SU-DHL-6 (cell line): ENCODE data around the gene C19orf85.
"Not testable (repeated sequence)": the region's sequence is repeated elsewhere in the genome, so short reads cannot be mapped to it uniquely, and the experiment has no call there.

Experiments used
- H2AFZ ChIP-seq: fragments of 200-600 bp; sonication (generic); 2 replicates; pipeline ENCODE4 v1.6.1; 2014; ENCODE audit warnings: low read depth, mild to moderate bottlenecking, moderate library complexity, mixed read lengths, antibody characterized with exemption, low read length; ENCODE audit not compliant: severe bottlenecking
- H3F3A ChIP-seq: fragments of 200-600 bp; shearing (Covaris generic); 2 replicates; pipeline ENCODE4 v1.6.0; 2016; ENCODE audit warnings: antibody characterized with exemption, mild to moderate bottlenecking; ENCODE audit not compliant: insufficient read depth
- H3K27ac ChIP-seq: fragments of 200-600 bp; sonication (generic); 2 replicates; pipeline ENCODE4 v1.5.1; 2016; ENCODE audit warnings: low read depth, mild to moderate bottlenecking, low read length, moderate library complexity, mixed read lengths
- H3K27me3 ChIP-seq: fragments of 200-600 bp; sonication (generic), shearing (Covaris generic); 2 replicates; pipeline ENCODE4 v1.6.0; 2014; ENCODE audit warnings: mild to moderate bottlenecking, low read length
- H3K36me3 ChIP-seq: fragments of 200-600 bp; sonication (generic); 2 replicates; pipeline ENCODE4 v1.6.1; 2014; ENCODE audit warnings: mild to moderate bottlenecking, low read length, mixed read lengths
- H3K4me2 ChIP-seq: fragments of 300-600, 200-600 bp; shearing (Covaris generic), sonication (generic); 2 replicates; pipeline ENCODE4 v1.6.0; 2014; ENCODE audit warnings: low read length, low read depth, mild to moderate bottlenecking; ENCODE audit not compliant: poor library complexity, severe bottlenecking
- H3K4me3 ChIP-seq: fragments of 200-600 bp; sonication (generic); 2 replicates; pipeline ENCODE4 v1.5.1; 2014; ENCODE audit warnings: antibody characterized with exemption, low read length, mild to moderate bottlenecking, mixed read lengths; ENCODE audit not compliant: insufficient read depth, poor library complexity, severe bottlenecking
- H3K79me2 ChIP-seq: fragments of 200-600 bp; sonication (generic); 2 replicates; pipeline ENCODE4 v1.6.1; 2014; ENCODE audit warnings: mild to moderate bottlenecking, low read length, moderate library complexity; ENCODE audit not compliant: insufficient read depth
- H3K9ac ChIP-seq: fragments of 200-600 bp; sonication (generic); 2 replicates; pipeline ENCODE4 v1.7.0; 2014; ENCODE audit warnings: mild to moderate bottlenecking, low read length
- H3K9me2 ChIP-seq: fragments of 200-600 bp; sonication (generic); replicated peaks from 2 replicates; pipeline ENCODE4 v1.6.1; 2014; ENCODE audit warnings: low read length; ENCODE audit not compliant: insufficient read depth
- H3K9me3 ChIP-seq: fragments of 200-600 bp; sonication (generic); 2 replicates; pipeline ENCODE4 v1.6.1; 2014; ENCODE audit warnings: low read length, mixed read lengths; ENCODE audit not compliant: insufficient read depth
- H4K20me1 ChIP-seq: fragments of 200-600 bp; sonication (generic); 2 replicates; pipeline ENCODE4 v1.6.1; 2014; ENCODE audit warnings: low read depth, mild to moderate bottlenecking, antibody characterized with exemption, low read length, moderate library complexity, mixed read lengths
- EZH2phosphoT487 ChIP-seq: fragments of 200-600 bp; sonication (generic), shearing (Covaris generic); conservative IDR thresholded peaks from 2 replicates; pipeline ENCODE4 v1.6.1; 2018; ENCODE audit warnings: mild to moderate bottlenecking, antibody characterized with exemption, low read length, moderate library complexity, mixed read lengths
- TF ChIP-seq, protein P1 (sequence below): fragments of 200-600 bp; sonication (generic); IDR thresholded peaks from one replicate; pipeline ENCODE4 v1.5.1; 2017; ENCODE audit warnings: antibody characterized with exemption, mild to moderate bottlenecking, low read length, moderate library complexity; ENCODE audit not compliant: insufficient read depth, poor library complexity, severe bottlenecking

Gene C19orf85

DNA sequence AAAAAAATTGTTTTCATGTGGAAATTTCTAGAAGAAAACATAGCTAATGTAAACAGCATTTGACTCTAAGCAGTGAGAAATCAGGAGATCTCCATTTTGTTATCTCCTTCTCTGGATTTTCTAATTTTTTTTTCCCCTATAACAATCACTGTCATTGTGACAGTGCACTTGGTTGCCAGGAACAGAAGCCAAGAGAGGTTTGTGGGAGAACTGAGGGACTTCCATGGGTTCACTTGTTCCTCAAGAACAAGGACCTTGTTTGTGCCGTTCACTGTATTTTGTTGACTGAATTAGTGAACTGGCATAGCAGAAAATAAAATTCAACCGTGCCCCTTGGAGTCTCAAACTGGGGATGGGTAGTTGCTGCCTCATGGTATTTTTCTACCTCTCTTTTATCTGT lies 38.5 kb downstream of the C19orf85 start:
- Histone ChIP-seq H4K20me1 (no peaks in the 10 kb centered on the region), H3K36me3 (no peaks in the 10 kb centered on the region), H3K4me3 (no peak overlapping the region), H3K9me3 (no peaks in the 10 kb centered on the region), H3F3A (no peaks in the 10 kb centered on the region), H3K9me2 (no peaks in the 10 kb centered on the region), H3K27ac (no peak overlapping the region), H3K79me2 (no peaks in the 10 kb centered on the region), H3K4me2 (no peak overlapping the region), H3K9ac (no peak overlapping the region), H2AFZ (no peak overlapping the region), H3K27me3 (no peaks in the 10 kb centered on the region)
- TF ChIP-seq, protein P1, sequence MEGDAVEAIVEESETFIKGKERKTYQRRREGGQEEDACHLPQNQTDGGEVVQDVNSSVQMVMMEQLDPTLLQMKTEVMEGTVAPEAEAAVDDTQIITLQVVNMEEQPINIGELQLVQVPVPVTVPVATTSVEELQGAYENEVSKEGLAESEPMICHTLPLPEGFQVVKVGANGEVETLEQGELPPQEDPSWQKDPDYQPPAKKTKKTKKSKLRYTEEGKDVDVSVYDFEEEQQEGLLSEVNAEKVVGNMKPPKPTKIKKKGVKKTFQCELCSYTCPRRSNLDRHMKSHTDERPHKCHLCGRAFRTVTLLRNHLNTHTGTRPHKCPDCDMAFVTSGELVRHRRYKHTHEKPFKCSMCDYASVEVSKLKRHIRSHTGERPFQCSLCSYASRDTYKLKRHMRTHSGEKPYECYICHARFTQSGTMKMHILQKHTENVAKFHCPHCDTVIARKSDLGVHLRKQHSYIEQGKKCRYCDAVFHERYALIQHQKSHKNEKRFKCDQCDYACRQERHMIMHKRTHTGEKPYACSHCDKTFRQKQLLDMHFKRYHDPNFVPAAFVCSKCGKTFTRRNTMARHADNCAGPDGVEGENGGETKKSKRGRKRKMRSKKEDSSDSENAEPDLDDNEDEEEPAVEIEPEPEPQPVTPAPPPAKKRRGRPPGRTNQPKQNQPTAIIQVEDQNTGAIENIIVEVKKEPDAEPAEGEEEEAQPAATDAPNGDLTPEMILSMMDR = no peak
- TF ChIP-seq EZH2phosphoT487 = no peak

DNA sequence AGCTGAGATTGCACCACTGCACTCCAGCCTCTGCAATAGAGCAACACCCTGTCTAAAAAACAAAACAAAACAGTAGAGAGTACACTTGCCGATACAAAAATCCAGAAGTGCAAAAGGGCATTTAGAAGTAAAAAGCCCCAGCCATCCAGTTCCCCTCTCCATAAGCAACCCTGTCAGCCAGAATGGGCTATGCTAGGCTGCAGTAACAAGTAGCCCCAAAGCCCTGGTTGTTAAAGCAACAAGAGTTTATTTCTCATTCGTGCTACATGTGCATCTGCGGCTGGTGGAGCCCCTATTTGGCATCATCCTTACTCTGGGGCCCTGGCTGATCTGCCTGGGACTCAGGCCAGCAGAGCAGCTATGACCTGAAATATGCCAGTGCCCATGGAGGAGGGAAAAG lies 40.0 kb downstream of the C19orf85 start:
- Histone ChIP-seq H3K4me3 (no peak overlapping the region), H3K27me3 (no peaks in the 10 kb centered on the region), H3K27ac (no peak overlapping the region), H3K4me2 (no peak overlapping the region), H3K9me3 (0 out of 2 replicates have a peak, but pooled peaks cover 4% of the 10 kb centered on the region), H4K20me1 (no peaks in the 10 kb centered on the region), H2AFZ (no peak overlapping the region), H3K79me2 (no peaks in the 10 kb centered on the region), H3F3A (no peaks in the 10 kb centered on the region), H3K9ac (no peak overlapping the region), H3K9me2 (no peaks in the 10 kb centered on the region), H3K36me3 (no peaks in the 10 kb centered on the region)
- TF ChIP-seq EZH2phosphoT487 = no peak

DNA sequence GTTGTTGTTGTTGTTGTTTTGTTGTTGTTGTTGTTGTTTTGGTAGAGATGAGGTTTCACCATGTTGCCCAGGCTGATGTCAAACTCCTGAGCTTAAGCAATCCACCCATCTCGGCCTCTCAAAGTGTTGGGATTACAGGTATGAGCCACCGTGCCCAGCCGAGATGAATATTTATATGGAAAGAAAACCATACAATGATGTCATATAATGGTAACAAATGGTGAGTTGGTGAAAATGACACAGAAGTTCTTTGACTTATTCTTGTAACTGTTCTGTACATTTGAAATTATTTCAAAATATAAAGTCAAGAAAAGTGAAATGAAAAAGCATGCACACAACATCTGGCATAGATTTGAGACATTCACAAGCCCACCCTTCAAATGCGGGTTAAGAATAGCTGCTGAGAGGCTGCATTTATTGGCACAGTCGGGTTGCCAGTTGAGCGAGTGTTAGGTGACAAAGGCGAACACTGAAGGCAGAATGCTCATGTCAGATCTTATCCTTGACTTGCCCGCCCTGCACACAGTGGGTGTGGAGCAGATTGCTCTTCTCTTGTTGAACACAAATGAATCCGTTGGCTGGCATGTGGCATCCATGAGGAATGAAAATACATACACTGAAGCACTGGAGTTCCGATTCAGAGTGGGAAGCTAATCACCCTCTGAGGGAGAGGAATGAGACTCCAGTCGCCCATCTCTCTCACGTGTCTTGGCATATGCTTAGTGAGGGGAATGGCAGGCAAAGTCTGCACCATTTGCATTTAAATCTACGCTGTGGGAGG lies 41.1 kb downstream of the C19orf85 start:
- no peaks in the 10 kb centered on the region for H3K27me3 ChIP-seq
- no peak overlapping the region for H3K4me3 ChIP-seq
- no peak overlapping the region for H3K9ac ChIP-seq
- no peaks in the 10 kb centered on the region for H3K79me2 ChIP-seq
- TF ChIP-seq, protein P1 = no peak
- TF ChIP-seq EZH2phosphoT487 = no peak
- 0 out of 2 replicates have a peak, but pooled peaks cover 5% of the 10 kb centered on the region for H3K9me3 ChIP-seq
- H2AFZ ChIP-seq = no peak overlapping the region
- H3K27ac ChIP-seq = no peak overlapping the region
- H3K9me2 ChIP-seq = no peaks in the 10 kb centered on the region
- no peaks in the 10 kb centered on the region for H3F3A ChIP-seq
- H4K20me1 ChIP-seq = no peaks in the 10 kb centered on the region
- H3K4me2 ChIP-seq = no peak overlapping the region
- no peaks in the 10 kb centered on the region for H3K36me3 ChIP-seq

DNA sequence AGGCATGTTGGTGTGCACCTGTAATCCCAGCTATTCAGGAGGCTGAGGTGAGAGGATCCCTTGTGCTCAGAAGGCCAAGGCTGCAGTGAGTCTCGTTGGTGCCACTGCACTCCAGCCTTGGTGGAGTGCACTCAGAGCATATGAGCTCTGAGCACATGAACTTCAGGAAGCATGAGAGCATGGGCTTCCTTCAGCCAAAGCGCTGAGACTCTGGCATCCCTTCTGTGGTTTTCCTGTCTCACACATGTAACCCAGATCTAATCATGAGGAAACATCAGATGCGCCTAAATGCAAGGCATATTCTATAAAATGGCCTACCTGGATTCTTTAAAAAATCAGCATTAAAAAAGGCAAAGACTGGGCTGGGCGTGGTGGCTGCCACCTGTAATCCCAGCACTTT lies 43.3 kb downstream of the C19orf85 start:
- H3K9me3 ChIP-seq, H3K9ac ChIP-seq, H3K4me3 ChIP-seq, H3K27me3 ChIP-seq, H3K36me3 ChIP-seq, H3K9me2 ChIP-seq, H2AFZ ChIP-seq, H3K27ac ChIP-seq, H3K4me2 ChIP-seq, H4K20me1 ChIP-seq, H3F3A ChIP-seq, H3K79me2 ChIP-seq: not testable (repeated sequence)
